Effector CD8-positive, alpha-beta T cell (primary cell): ENCODE data around the gene HEATR9.

ENCODE experiments used
- DNase-seq: peaks from one replicate; lab custom pipeline; 2025; lab: John Stamatoyannopoulos, UW

Gene HEATR9

DNA sequence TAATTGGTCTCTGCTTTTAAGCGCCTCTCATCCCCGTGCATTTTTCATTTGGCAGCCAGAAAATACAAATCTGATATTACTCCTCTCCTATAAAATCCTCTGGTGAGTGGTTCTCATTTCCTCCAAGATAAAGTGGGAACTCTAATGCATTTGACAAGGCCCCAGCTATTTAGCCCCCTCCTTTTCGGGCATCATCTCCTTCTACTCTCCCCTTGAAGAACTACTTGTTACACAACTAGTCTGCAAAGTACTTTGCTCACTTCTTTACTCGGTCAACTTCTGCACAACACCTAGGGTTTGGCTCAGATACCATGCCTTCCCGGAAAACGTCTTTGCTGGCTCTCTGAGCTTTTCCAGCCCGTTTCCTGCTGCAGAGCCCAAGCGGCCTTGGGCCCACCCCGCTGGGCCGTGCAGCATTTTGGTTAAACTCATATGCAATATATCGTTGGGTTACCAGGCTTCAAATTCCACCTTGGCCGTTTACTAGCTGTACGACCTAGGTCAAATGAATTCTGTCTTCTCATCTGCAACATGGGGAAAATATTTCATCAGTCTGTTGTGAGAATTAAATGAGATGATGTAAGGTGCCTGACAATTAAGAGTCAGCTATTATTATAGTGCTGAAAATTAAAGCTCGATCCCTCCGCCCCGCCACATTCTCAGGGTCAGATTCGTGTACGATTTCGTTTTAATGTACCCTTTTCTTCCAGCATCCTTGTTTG, 60.3 kb downstream of the HEATR9 start:
- DNase-seq: no peak

- no peak for DNase-seq
Observed at GRCh38 chr17:35807371-35808144, 61.1 kb downstream of the HEATR9 start.
